GM10266 (cell line): Measurements from ENCODE around the gene MEGF11.

Source experiments
- DNase-seq: peaks from one replicate; pipeline ENCODE4 v3.0.0; 2012; ENCODE audit errors: extremely low spot score
- TF ChIP-seq, protein P1 (sequence below): IDR thresholded peaks from 2 replicates; pipeline ENCODE4 v1.5.1; 2012; ENCODE audit warnings: mild to moderate bottlenecking, low read depth; ENCODE audit not compliant: control insufficient read depth, insufficient read depth; ENCODE audit errors: missing control alignments

Gene MEGF11

DNA sequence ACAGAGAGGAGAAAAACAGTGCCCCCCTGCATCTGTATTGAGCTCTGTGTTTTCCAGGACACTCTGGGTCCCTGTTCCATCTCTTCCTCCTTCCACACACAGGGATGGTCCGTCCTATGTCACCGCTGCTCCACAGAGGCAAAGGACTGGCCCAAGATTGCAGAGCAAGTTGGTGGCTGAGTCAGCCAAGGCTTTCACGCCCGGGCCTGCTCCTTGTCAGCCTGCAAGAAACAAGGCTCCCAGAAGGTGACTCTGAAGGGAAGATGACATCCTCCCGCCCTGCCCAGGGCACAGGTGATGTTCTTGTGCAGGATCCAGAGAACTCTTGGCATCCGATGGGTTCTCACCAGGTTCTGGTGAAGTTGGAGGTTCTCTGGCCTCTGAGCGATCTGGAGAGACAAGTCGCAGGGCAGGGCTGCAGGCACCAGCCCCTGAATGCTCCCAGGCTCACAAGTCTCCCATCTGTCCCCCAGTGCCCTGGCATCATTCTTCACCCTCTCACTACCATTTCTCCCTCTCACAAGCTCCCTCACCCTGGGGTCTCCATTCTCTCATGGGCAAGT is 138.6 kb downstream of the MEGF11 start:
- no peak for DNase-seq
- TF ChIP-seq, protein P1, sequence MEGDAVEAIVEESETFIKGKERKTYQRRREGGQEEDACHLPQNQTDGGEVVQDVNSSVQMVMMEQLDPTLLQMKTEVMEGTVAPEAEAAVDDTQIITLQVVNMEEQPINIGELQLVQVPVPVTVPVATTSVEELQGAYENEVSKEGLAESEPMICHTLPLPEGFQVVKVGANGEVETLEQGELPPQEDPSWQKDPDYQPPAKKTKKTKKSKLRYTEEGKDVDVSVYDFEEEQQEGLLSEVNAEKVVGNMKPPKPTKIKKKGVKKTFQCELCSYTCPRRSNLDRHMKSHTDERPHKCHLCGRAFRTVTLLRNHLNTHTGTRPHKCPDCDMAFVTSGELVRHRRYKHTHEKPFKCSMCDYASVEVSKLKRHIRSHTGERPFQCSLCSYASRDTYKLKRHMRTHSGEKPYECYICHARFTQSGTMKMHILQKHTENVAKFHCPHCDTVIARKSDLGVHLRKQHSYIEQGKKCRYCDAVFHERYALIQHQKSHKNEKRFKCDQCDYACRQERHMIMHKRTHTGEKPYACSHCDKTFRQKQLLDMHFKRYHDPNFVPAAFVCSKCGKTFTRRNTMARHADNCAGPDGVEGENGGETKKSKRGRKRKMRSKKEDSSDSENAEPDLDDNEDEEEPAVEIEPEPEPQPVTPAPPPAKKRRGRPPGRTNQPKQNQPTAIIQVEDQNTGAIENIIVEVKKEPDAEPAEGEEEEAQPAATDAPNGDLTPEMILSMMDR, result no peak

DNA sequence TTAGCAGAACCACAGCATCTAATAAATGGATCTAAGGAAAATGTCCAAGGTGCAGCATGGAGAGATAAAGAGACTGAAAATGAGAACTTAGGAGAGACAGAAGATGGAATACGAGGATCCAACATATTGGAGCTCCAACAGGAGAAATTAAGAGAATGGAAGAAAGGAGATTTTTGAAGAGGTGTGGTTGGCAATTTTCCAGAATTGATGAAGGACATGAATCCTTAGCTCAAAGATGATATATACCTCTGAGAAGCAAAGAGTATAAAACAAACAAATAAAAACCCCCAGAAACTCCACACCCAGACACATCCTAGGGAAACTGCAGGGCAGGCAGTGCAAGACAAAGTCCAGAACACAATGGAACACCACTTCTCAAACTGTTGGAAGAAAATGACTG is 141.2 kb downstream of the MEGF11 start:
- TF ChIP-seq, protein P1, result no peak
- no peak for DNase-seq

DNA sequence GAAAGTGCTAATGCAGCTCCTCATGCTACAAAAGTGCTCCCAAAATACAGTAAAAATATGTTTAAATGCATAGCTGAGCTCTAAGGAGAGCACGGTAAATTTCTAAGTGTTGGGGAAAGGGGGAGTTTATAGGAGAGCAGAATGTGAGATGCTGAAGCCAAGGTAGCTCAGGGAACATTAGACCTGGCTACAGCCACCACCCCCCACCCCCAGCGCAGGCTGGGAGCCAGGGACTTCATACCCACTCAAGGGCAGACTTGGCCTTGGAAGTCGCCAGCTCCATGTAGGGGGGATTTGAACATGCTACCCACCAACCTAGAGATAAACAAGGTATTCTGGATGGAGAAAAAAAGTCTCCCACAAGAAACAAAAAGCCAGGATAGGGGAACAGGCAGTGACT is 142.2 kb downstream of the MEGF11 start:
- TF ChIP-seq, protein P1, result no peak
- DNase-seq, result no peak

DNA sequence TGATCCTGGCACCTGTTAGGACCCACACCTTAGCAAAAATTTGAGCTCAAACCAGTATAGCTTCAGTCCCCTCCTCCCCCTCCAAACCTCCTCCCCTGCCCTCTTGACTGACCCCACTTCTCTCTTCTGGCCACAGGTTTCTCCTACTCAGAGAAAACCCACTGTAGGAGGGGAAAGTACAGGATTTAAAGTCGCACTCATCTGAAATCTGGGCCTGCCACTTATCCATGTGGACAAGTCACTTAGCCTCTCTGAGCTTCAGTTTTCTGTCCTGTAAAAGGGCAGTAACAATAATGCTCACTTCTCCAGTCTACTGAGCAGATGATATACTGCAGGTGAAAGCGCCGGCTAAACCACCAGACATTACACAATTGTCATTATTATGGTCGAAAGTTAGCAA is 142.7 kb downstream of the MEGF11 start:
- no peak for DNase-seq

DNA sequence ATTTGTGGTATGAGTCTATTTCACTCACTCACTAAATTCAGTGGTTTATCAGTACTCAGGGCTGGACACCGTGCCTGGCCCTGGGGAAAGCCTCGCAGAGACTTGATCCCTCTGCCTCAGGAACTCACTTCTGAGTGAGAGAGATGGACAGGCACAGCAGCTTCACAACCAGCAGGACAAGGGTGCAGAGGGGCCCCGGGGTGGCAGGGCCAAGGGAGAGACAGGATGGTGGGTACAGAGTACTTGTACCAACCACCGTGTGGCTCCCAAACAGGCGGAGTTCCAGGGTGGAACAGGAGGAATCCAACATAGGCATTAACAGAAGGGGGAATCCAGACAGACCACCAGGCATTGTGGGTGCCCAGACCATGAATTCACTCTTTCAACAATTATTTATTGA is 143.7 kb downstream of the MEGF11 start:
- TF ChIP-seq, protein P1, result no peak

More for the DNA sequence above, 142.7 kb downstream of the MEGF11 start:
- TF ChIP-seq, protein P1, result no peak

DNA sequence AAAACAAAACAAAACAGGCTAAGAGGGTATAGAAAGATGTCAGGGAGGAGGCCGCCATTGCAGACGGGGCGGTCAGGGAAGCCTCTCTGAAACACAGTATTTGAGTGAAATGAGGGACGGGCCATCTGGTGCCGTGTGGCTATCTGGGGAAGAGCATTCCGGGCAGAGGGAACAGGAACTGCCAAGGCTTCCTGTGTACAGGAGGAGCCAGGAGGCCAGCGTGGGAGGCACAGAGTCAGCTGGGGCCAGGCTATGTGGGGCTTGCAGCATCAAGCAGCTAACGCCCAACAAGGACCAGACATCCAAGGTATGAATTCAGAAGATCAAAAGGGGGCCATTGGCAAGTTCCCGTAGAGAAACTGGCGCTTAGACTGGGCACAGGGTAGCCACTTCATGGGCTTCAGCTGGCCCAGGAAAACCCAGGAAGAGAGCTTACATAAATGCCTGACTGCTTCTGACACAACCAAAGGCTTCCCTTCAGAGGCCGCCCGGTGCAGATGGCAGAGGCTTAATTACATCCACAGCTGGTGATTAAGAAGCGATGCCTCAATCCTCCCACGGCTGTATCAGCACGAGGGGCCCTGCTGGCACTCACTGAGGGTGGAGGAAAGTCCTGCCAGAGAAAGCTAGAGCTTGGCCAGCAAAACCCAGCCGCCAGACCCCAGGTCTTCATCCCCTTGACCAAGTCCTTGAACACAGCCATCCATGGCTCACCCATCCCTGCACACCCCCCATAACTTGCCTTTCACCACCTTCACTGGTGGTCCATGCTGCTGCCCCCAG is 144.9 kb downstream of the MEGF11 start:
- TF ChIP-seq, protein P1, result no peak
- no peak for DNase-seq

More for the DNA sequence above, 143.7 kb downstream of the MEGF11 start:
- DNase-seq, result no peak

DNA sequence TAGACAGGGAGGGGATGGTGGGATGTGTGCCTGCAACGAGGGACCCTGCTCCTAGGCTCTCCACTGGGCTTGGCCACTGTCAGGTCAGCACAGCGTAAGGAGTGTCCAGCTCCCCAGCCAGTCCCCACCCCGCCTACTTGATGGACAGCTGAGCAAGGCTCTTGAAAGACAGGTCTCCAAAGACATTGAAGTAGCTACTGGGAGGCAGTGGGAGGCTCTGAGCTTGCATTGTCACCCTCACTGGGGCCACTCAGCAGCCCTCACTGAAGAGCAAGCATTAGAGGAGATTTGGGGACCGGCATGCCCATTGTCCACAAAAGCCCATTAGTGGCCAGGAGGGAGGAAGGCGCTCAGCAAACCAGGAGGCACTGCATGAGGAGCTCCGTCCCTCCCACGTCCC is 146.5 kb downstream of the MEGF11 start:
- DNase-seq, result no peak
- TF ChIP-seq, protein P1, result no peak
